ENCODE results near the gene NME7.
"Not testable (repeated sequence)": the region's sequence is repeated elsewhere in the genome, so short reads cannot be mapped to it uniquely, and the experiment has no call there.

Gene NME7

GRCh38 chr1:169345511-169345910 is 22.1 kb downstream of the NME7 start:
- POLR2A ChIA-PET: no interaction called here
- 100% methylated on average over 1 of the region's 1 CpG for WGBS (ENCODE audit: insufficient coverage)

DNA sequence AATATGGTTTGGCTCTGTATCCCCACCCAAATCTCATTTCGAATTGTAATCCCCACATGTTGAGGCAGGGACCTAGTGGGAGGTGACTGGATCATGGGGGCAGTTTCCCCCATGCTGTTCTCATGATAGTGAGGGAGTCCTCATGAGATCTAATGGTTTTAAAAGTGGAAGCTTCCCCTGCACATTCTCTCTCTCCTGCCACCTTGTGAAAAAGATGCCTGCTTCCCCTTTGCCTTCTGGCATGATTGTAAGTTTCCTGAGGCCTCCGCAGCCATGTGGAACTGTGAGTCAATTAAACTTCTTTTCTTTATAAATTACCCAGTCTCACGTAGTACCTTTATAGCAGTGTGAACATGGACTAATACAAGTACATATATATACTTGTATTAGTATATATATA is 25.5 kb downstream of the NME7 start:
- H3K27me3 ChIP-seq (replicated peaks in 2 of 5; ENCODE audit: control insufficient read depth in 4 of 5, insufficient read depth in 5 of 5, low read length in 4 of 5); H3K27ac ChIP-seq (ENCODE audit: insufficient read depth in 1 of 2, low read depth in 1 of 2, low read length in 2 of 2, poor library complexity in 1 of 2, severe bottlenecking in 2 of 2); H3K36me3 ChIP-seq (ENCODE audit: control insufficient read depth in 4 of 4, insufficient read depth in 4 of 4, low read length in 3 of 4); POLR2A ChIA-PET; H3K4me3 ChIP-seq (ENCODE audit: control insufficient read depth in 1 of 7, extremely low read depth in 1 of 7, insufficient read depth in 4 of 7, low read depth in 2 of 7, low read length in 6 of 7); H3K9me3 ChIP-seq (ENCODE audit: control extremely low read depth in 1 of 5, control insufficient read depth in 4 of 5, insufficient read depth in 2 of 5, low read depth in 1 of 5, low read length in 4 of 5): not testable (repeated sequence)
- CTCF ChIA-PET: interaction anchor here (0.7 to 1.5 kb wide), 2 partner anchors 30 to 999 kb away, joined by 3 read pairs; no protein-coding TSS in a partner anchor
- H3K4me1 ChIP-seq (ENCODE audit: control extremely low read depth in 1 of 4, control insufficient read depth in 4 of 4, insufficient read depth in 4 of 4, low read length in 3 of 4): peaks cover 8 to 28% (median 17%) of the 10 kb centered on the region in 4 experiments
- peak; percentile 44 to 91 (median 89) for DNase-seq
- WGBS (ENCODE audit: insufficient coverage): 100% methylated on average over 1 of the region's 3 CpGs

More at GRCh38 chr1:169345511-169345910, 22.1 kb downstream of the NME7 start:
- peaks cover 0 to 8% (median 5%) of the 10 kb centered on the region in 5 experiments for H3K9me3 ChIP-seq (ENCODE audit: control extremely low read depth in 1 of 5, control insufficient read depth in 4 of 5, insufficient read depth in 2 of 5, low read depth in 1 of 5, low read length in 4 of 5)
- CTCF ChIA-PET: no interaction called here
- H3K4me3 ChIP-seq (ENCODE audit: control insufficient read depth in 1 of 7, extremely low read depth in 1 of 7, insufficient read depth in 4 of 7, low read depth in 2 of 7, low read length in 6 of 7): no peak overlapping the region
- peaks cover 0 to 8% (median 3%) of the 10 kb centered on the region in 4 experiments for H3K4me1 ChIP-seq (ENCODE audit: control extremely low read depth in 1 of 4, control insufficient read depth in 4 of 4, insufficient read depth in 4 of 4, low read length in 3 of 4)
- H3K27ac ChIP-seq (ENCODE audit: insufficient read depth in 1 of 2, low read depth in 1 of 2, low read length in 2 of 2, poor library complexity in 1 of 2, severe bottlenecking in 2 of 2): no peak overlapping the region
- H3K27me3 ChIP-seq (replicated peaks in 2 of 5; ENCODE audit: control insufficient read depth in 4 of 5, insufficient read depth in 5 of 5, low read length in 4 of 5): no peaks in the 10 kb centered on the region
- DNase-seq: no peak
- peaks cover 0 to 3% (median 0%) of the 10 kb centered on the region in 4 experiments for H3K36me3 ChIP-seq (ENCODE audit: control insufficient read depth in 4 of 4, insufficient read depth in 4 of 4, low read length in 3 of 4)

- WGBS (ENCODE audit: insufficient coverage): 100% methylated on average over 3 of the region's 5 CpGs
- no peak for DNase-seq
- peaks cover 8 to 28% (median 17%) of the 10 kb centered on the region in 4 experiments for H3K4me1 ChIP-seq (ENCODE audit: control extremely low read depth in 1 of 4, control insufficient read depth in 4 of 4, insufficient read depth in 4 of 4, low read length in 3 of 4)
- ChIA-PET POLR2A (no interaction called here), CTCF (interaction anchor here (1.5 kb wide), 1 partner anchor 998 kb away, joined by 3 read pairs; no protein-coding TSS in a partner anchor)
- H3K4me3 ChIP-seq (ENCODE audit: control insufficient read depth in 1 of 7, extremely low read depth in 1 of 7, insufficient read depth in 4 of 7, low read depth in 2 of 7, low read length in 6 of 7): no peak overlapping the region
- H3K9me3 ChIP-seq (ENCODE audit: control extremely low read depth in 1 of 5, control insufficient read depth in 4 of 5, insufficient read depth in 2 of 5, low read depth in 1 of 5, low read length in 4 of 5): peaks cover 0 to 8% (median 6%) of the 10 kb centered on the region in 5 experiments
- H3K27me3 ChIP-seq (replicated peaks in 2 of 5; ENCODE audit: control insufficient read depth in 4 of 5, insufficient read depth in 5 of 5, low read length in 4 of 5): no peaks in the 10 kb centered on the region
- peaks cover 0 to 3% (median 0%) of the 10 kb centered on the region in 4 experiments for H3K36me3 ChIP-seq (ENCODE audit: control insufficient read depth in 4 of 4, insufficient read depth in 4 of 4, low read length in 3 of 4)
- no peak overlapping the region for H3K27ac ChIP-seq (ENCODE audit: insufficient read depth in 1 of 2, low read depth in 1 of 2, low read length in 2 of 2, poor library complexity in 1 of 2, severe bottlenecking in 2 of 2)
Observed at GRCh38 chr1:169340882-169341281, 26.7 kb downstream of the NME7 start.

DNA sequence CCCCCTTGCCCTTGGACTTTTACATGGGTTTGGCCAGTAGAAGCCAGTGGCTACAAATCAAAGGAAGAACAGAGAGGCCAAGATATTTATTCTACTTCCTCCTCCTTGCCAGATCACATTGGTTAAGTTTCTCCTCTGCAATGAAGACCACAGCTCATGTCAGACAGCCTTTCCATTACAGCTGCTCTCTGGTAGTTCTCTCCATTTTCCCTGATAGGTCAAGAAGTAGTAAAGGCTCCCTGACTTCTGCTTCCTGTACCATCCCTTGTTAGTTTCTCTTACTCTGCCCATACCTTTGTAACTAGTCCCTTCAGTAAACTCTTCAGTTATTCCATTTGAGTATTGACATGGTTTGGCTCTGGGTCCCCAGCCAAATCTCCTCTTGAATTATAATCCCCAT is 27.8 kb downstream of the NME7 start:
- CTCF ChIA-PET: interaction anchor here (1.1 to 1.5 kb wide), 3 partner anchors 8 to 737 kb away, joined by 3 to 7 read pairs (median 3); no protein-coding TSS in a partner anchor
- DNase-seq: peak in 1 of 3 donors; percentile 28
- H3K27ac ChIP-seq (ENCODE audit: insufficient read depth in 1 of 2, low read depth in 1 of 2, low read length in 2 of 2, poor library complexity in 1 of 2, severe bottlenecking in 2 of 2): no peak overlapping the region
- peak overlapping the region in 1 of 7 experiments; percentile 17 for H3K4me3 ChIP-seq (ENCODE audit: control insufficient read depth in 1 of 7, extremely low read depth in 1 of 7, insufficient read depth in 4 of 7, low read depth in 2 of 7, low read length in 6 of 7)
- peaks cover 8 to 28% (median 17%) of the 10 kb centered on the region in 4 experiments for H3K4me1 ChIP-seq (ENCODE audit: control extremely low read depth in 1 of 4, control insufficient read depth in 4 of 4, insufficient read depth in 4 of 4, low read length in 3 of 4)
- no peaks in the 10 kb centered on the region for H3K27me3 ChIP-seq (replicated peaks in 2 of 5; ENCODE audit: control insufficient read depth in 4 of 5, insufficient read depth in 5 of 5, low read length in 4 of 5)
- POLR2A ChIA-PET: no interaction called here
- H3K9me3 ChIP-seq (ENCODE audit: control extremely low read depth in 1 of 5, control insufficient read depth in 4 of 5, insufficient read depth in 2 of 5, low read depth in 1 of 5, low read length in 4 of 5): peaks cover 0 to 8% (median 6%) of the 10 kb centered on the region in 5 experiments
- peaks cover 0 to 5% (median 0%) of the 10 kb centered on the region in 4 experiments for H3K36me3 ChIP-seq (ENCODE audit: control insufficient read depth in 4 of 4, insufficient read depth in 4 of 4, low read length in 3 of 4)

DNA sequence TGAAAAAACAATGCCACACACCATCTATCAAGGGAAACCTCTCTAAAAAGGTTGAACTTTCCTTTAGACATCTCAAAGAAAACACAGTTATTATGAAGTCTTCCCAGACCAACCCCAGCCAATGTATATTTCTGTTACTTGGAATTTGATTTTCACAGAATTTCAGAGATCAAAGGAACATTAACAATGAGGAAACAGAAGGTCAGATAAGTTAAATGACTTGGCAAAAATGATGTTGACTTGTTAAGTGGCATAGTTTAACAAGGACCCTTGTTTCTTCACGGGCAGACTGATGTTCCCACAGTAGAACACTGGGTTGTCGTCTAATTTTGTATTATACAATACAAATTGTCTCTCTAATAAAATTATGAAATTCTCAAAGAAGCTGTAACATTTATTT is 29.0 kb downstream of the NME7 start:
- peaks cover 0 to 8% (median 6%) of the 10 kb centered on the region in 5 experiments for H3K9me3 ChIP-seq (ENCODE audit: control extremely low read depth in 1 of 5, control insufficient read depth in 4 of 5, insufficient read depth in 2 of 5, low read depth in 1 of 5, low read length in 4 of 5)
- DNase-seq: peak; percentile 66 to 94 (median 86)
- peaks cover 8 to 28% (median 17%) of the 10 kb centered on the region in 4 experiments for H3K4me1 ChIP-seq (ENCODE audit: control extremely low read depth in 1 of 4, control insufficient read depth in 4 of 4, insufficient read depth in 4 of 4, low read length in 3 of 4)
- CTCF ChIA-PET: interaction anchor here (0.9 to 1.5 kb wide), 3 partner anchors 9 to 143 kb away, joined by 3 to 7 read pairs (median 5); no protein-coding TSS in a partner anchor
- no peaks in the 10 kb centered on the region for H3K27me3 ChIP-seq (replicated peaks in 2 of 5; ENCODE audit: control insufficient read depth in 4 of 5, insufficient read depth in 5 of 5, low read length in 4 of 5)
- POLR2A ChIA-PET: interaction anchor here (0.6 kb wide), 1 partner anchor 122 kb away, joined by 3 read pairs; no protein-coding TSS in a partner anchor
- H3K27ac ChIP-seq (ENCODE audit: insufficient read depth in 1 of 2, low read depth in 1 of 2, low read length in 2 of 2, poor library complexity in 1 of 2, severe bottlenecking in 2 of 2): peak overlapping the region; percentile 55 to 81
- WGBS (ENCODE audit: insufficient coverage): no CpG with 5 or more reads among the region's 2 CpGs
- H3K36me3 ChIP-seq (ENCODE audit: control insufficient read depth in 4 of 4, insufficient read depth in 4 of 4, low read length in 3 of 4): peaks cover 0 to 5% (median 0%) of the 10 kb centered on the region in 4 experiments
- peak overlapping the region in 2 of 7 experiments; percentile 2 to 3 for H3K4me3 ChIP-seq (ENCODE audit: control insufficient read depth in 1 of 7, extremely low read depth in 1 of 7, insufficient read depth in 4 of 7, low read depth in 2 of 7, low read length in 6 of 7)

- Histone ChIP-seq H3K4me1 (ENCODE audit: control extremely low read depth in 1 of 4, control insufficient read depth in 4 of 4, insufficient read depth in 4 of 4, low read length in 3 of 4) (peaks cover 8 to 28% (median 17%) of the 10 kb centered on the region in 4 experiments), H3K27ac (ENCODE audit: insufficient read depth in 1 of 2, low read depth in 1 of 2, low read length in 2 of 2, poor library complexity in 1 of 2, severe bottlenecking in 2 of 2) (peak overlapping the region in 1 of 2 experiments; percentile 19)
- DNase-seq; H3K4me3 ChIP-seq (ENCODE audit: control insufficient read depth in 1 of 7, extremely low read depth in 1 of 7, insufficient read depth in 4 of 7, low read depth in 2 of 7, low read length in 6 of 7); H3K36me3 ChIP-seq (ENCODE audit: control insufficient read depth in 4 of 4, insufficient read depth in 4 of 4, low read length in 3 of 4); H3K27me3 ChIP-seq (replicated peaks in 2 of 5; ENCODE audit: control insufficient read depth in 4 of 5, insufficient read depth in 5 of 5, low read length in 4 of 5); H3K9me3 ChIP-seq (ENCODE audit: control extremely low read depth in 1 of 5, control insufficient read depth in 4 of 5, insufficient read depth in 2 of 5, low read depth in 1 of 5, low read length in 4 of 5): not testable (repeated sequence)
- ChIA-PET CTCF (interaction anchor here (1.4 to 1.6 kb wide), 2 partner anchors 10 to 11 kb away, joined by 4 read pairs; no protein-coding TSS in a partner anchor), POLR2A (interaction anchor here (1.3 kb wide), 1 partner anchor 435 kb away, joined by 3 read pairs; no protein-coding TSS in a partner anchor)
- WGBS (ENCODE audit: insufficient coverage): 98% methylated on average over 24 of the region's 35 CpGs
Observed at GRCh38 chr1:169336947-169337715, 30.5 kb downstream of the NME7 start.

- POLR2A ChIA-PET: interaction anchor here (0.7 kb wide), 1 partner anchor 65 kb away, joined by 3 read pairs; no protein-coding TSS in a partner anchor
Observed at GRCh38 chr1:169334727-169335126, 32.9 kb downstream of the NME7 start.

More at GRCh38 chr1:169334727-169335126, 32.9 kb downstream of the NME7 start:
- H3K27me3 ChIP-seq (replicated peaks in 2 of 5; ENCODE audit: control insufficient read depth in 4 of 5, insufficient read depth in 5 of 5, low read length in 4 of 5); H3K36me3 ChIP-seq (ENCODE audit: control insufficient read depth in 4 of 4, insufficient read depth in 4 of 4, low read length in 3 of 4); H3K4me3 ChIP-seq (ENCODE audit: control insufficient read depth in 1 of 7, extremely low read depth in 1 of 7, insufficient read depth in 4 of 7, low read depth in 2 of 7, low read length in 6 of 7); H3K27ac ChIP-seq (ENCODE audit: insufficient read depth in 1 of 2, low read depth in 1 of 2, low read length in 2 of 2, poor library complexity in 1 of 2, severe bottlenecking in 2 of 2); DNase-seq; CTCF ChIA-PET: not testable (repeated sequence)
- WGBS (ENCODE audit: insufficient coverage): no CpG with 5 or more reads among the region's 3 CpGs
- peaks cover 4 to 24% (median 16%) of the 10 kb centered on the region in 4 experiments for H3K4me1 ChIP-seq (ENCODE audit: control extremely low read depth in 1 of 4, control insufficient read depth in 4 of 4, insufficient read depth in 4 of 4, low read length in 3 of 4)
- H3K9me3 ChIP-seq (ENCODE audit: control extremely low read depth in 1 of 5, control insufficient read depth in 4 of 5, insufficient read depth in 2 of 5, low read depth in 1 of 5, low read length in 4 of 5): peaks cover 0 to 10% (median 1%) of the 10 kb centered on the region in 5 experiments

Measured in common myeloid progenitor, CD34-positive (primary cell).